NT2/D1 (cell line): Measurements from ENCODE around the gene SHC3.

Source experiments
- DNase-seq: peaks from one replicate; pipeline ENCODE4 v3.0.0-alpha.2; 2011; ENCODE audit warnings: low read depth, low spot score
- H3K27me3 ChIP-seq: 2 replicates; pipeline ENCODE4 v1.6.0; 2011; ENCODE audit warnings: mild to moderate bottlenecking; ENCODE audit not compliant: insufficient read length, insufficient read depth
- H3K36me3 ChIP-seq: 2 replicates; pipeline ENCODE4 v1.6.1; 2011; ENCODE audit warnings: mild to moderate bottlenecking, low read length, mixed read lengths; ENCODE audit not compliant: insufficient read depth, insufficient read length
- H3K4me1 ChIP-seq: 2 replicates; pipeline ENCODE4 v1.5.1; 2011; ENCODE audit not compliant: insufficient read depth, insufficient read length
- H3K4me3 ChIP-seq: 2 replicates; pipeline ENCODE4 v1.5.1; 2011; ENCODE audit warnings: low read depth; ENCODE audit not compliant: insufficient read length
- H3K9ac ChIP-seq: 2 replicates; pipeline ENCODE4 v1.6.0; 2011; ENCODE audit warnings: low read depth; ENCODE audit not compliant: insufficient read length
- H3K9me3 ChIP-seq: 2 replicates; pipeline ENCODE4 v1.5.1; 2011; ENCODE audit warnings: mild to moderate bottlenecking, low read length; ENCODE audit not compliant: insufficient read depth
- SUZ12 ChIP-seq: IDR thresholded peaks from 2 replicates; pipeline ENCODE4 v1.6.1; 2011; ENCODE audit not compliant: insufficient read length, insufficient read depth; ENCODE audit errors: extremely low read depth
- YY1 ChIP-seq: IDR thresholded peaks from 2 replicates; pipeline ENCODE4 v1.6.1; 2011; ENCODE audit not compliant: insufficient read length, insufficient read depth
- ZNF274 ChIP-seq: IDR thresholded peaks from 2 replicates; pipeline ENCODE4 v1.6.1; 2011; ENCODE audit warnings: mild to moderate bottlenecking, low read depth, low read length

SHC3 gene

DNA sequence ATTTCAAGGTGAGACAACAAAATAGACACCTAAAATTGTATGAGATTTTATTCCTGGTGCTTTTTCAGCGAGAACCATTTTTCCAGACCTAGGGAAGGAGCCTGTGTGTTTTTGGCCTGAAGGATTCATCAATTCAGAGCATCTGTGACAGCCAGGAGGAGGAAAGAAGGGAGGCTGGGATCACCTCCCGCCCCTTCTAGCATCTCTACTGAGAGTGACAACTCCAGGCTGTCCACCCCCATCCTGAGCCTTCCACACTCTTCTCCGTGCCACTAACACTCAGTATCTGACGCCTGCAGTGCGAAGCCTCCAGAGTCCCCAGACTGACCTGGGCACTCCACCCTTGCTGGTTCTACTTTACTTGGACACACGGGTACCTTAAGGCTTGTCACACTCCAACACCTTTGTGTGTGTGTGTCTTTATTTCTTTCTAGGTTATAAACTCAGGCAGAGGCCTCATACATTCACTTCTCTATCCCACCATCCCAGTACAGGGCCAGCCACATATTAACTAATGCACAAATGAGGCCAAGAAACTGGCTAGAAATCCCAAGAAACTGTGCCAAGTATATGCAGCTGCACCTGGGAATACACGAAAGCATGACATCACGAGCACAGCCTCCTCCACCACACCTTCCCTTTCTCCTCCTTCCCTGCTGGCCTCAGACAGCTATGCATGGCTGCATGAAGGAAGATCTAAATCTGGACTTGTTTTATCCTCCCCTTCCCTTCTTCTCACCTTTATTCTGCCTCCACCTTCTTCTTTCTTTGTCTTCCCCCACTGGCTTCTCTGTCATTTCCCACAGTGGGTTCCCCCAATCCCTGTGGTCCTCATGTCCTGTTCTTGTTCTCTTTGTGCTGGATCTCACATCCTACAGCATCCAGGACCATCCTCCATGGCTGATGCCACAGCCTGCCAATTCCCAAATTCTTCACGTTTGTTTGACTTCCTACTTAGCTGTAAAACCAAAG, 171.3 kb downstream of the SHC3 start:
- Histone ChIP-seq H3K27me3 (no peaks in the 10 kb centered on the region), H3K9me3 (no peaks in the 10 kb centered on the region), H3K36me3 (peaks cover 24% of the 10 kb centered on the region), H3K4me1 (peaks cover 6% of the 10 kb centered on the region), H3K9ac (no peak overlapping the region), H3K4me3 (no peak overlapping the region)
- no peak for TF ChIP-seq YY1
- TF ChIP-seq SUZ12, result no peak
- no peak for TF ChIP-seq ZNF274
- DNase-seq, result no peak

DNA sequence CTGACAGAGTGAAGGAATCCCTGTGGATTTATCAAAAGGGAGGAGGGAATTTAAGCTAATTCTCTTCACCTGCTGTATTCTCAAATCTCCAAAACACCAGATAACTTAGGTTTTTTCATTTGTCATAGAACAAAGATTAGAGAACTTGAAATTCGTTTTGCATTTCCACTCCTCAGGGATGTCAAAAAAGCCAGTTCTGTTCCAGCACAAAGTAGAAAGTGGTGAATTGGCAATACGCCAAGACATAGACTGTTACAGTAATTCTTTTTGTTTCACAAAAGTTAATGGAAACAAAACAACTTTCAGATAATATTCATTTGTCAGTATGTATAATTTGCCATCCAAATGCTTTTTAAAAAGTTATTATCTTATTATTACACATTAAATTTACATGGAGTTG, 172.4 kb downstream of the SHC3 start:
- DNase-seq, result no peak
- H3K9me3 ChIP-seq, result no peaks in the 10 kb centered on the region
- no peak overlapping the region for H3K4me3 ChIP-seq
- TF ChIP-seq SUZ12 (no peak), ZNF274 (no peak), YY1 (no peak)
- no peaks in the 10 kb centered on the region for H3K27me3 ChIP-seq
- peaks cover 34% of the 10 kb centered on the region for H3K36me3 ChIP-seq
- no peak overlapping the region for H3K9ac ChIP-seq
- peaks cover 3% of the 10 kb centered on the region for H3K4me1 ChIP-seq

DNA sequence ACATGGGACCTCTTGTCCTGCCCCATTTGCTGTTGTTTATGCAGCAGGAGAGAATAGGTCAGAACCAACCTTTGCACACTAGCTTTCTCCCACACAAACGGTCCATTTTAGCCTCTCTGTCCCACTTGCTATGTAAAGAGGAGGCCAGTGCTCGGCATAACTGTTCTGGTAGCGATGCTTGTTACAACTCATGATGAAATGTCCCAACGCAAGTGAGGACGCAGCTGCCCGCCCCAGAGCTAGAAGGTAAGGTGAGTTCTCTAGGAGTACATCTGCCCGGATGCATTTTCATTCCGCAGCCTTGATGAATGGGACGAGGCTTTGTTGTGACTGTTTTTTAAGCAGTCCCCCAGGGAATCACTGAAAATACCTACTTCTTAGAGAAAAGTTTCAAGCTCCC, 173.3 kb downstream of the SHC3 start:
- no peaks in the 10 kb centered on the region for H3K27me3 ChIP-seq
- H3K4me3 ChIP-seq, result no peak overlapping the region
- no peak overlapping the region for H3K9ac ChIP-seq
- H3K9me3 ChIP-seq, result no peaks in the 10 kb centered on the region
- peaks cover 35% of the 10 kb centered on the region for H3K36me3 ChIP-seq
- TF ChIP-seq YY1 (no peak), SUZ12 (no peak), ZNF274 (no peak)
- DNase-seq, result no peak
- peaks cover 2% of the 10 kb centered on the region for H3K4me1 ChIP-seq

DNA sequence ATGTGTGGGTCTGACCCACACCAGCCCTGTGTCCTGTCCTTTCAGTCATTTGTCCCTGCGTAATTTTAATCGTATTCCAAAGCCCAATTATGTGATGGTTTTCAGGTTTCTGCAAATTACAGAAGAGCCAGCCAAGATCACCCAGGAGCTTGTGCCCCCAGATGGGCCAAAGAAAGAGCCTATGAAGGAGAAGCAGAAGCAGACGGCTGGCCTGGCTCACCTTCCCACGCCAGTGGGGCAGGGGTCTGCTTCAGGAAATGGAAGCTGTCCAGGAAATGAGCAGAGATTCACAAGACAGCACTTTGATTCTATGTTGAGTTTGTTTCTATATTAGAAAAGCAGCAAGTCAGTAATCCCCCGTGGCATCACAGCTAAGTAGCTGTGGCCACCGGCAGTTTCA, 175.6 kb downstream of the SHC3 start:
- no peak overlapping the region for H3K9ac ChIP-seq
- H3K36me3 ChIP-seq, result peaks cover 38% of the 10 kb centered on the region
- H3K9me3 ChIP-seq, result no peaks in the 10 kb centered on the region
- no peaks in the 10 kb centered on the region for H3K27me3 ChIP-seq
- no peak for TF ChIP-seq ZNF274
- TF ChIP-seq SUZ12, result no peak
- no peak for TF ChIP-seq YY1
- DNase-seq, result no peak
- H3K4me1 ChIP-seq, result peaks cover 4% of the 10 kb centered on the region
- no peak overlapping the region for H3K4me3 ChIP-seq

DNA sequence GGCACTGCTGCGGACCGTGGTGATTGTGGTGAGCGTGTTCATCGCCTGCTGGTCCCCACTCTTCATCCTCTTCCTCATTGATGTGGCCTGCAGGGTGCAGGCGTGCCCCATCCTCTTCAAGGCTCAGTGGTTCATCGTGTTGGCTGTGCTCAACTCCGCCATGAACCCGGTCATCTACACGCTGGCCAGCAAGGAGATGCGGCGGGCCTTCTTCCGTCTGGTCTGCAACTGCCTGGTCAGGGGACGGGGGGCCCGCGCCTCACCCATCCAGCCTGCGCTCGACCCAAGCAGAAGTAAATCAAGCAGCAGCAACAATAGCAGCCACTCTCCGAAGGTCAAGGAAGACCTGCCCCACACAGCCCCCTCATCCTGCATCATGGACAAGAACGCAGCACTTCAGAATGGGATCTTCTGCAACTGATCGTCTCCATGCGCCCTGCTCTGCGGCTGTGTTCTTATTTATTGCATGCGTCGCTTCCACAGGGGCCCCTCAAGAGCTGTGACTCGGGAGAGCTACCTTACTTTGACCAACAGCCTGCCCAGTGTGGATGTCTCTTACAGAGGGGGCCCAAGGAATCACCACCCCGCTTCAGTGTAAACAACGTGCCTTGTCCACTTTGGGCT, 176.6 kb downstream of the SHC3 start:
- Histone ChIP-seq H3K9me3 (no peaks in the 10 kb centered on the region), H3K27me3 (no peaks in the 10 kb centered on the region), H3K36me3 (peaks cover 47% of the 10 kb centered on the region), H3K4me3 (no peak overlapping the region), H3K9ac (no peak overlapping the region), H3K4me1 (peaks cover 4% of the 10 kb centered on the region)
- TF ChIP-seq YY1, result no peak
- TF ChIP-seq ZNF274, result no peak
- no peak for TF ChIP-seq SUZ12
- DNase-seq, result no peak

DNA sequence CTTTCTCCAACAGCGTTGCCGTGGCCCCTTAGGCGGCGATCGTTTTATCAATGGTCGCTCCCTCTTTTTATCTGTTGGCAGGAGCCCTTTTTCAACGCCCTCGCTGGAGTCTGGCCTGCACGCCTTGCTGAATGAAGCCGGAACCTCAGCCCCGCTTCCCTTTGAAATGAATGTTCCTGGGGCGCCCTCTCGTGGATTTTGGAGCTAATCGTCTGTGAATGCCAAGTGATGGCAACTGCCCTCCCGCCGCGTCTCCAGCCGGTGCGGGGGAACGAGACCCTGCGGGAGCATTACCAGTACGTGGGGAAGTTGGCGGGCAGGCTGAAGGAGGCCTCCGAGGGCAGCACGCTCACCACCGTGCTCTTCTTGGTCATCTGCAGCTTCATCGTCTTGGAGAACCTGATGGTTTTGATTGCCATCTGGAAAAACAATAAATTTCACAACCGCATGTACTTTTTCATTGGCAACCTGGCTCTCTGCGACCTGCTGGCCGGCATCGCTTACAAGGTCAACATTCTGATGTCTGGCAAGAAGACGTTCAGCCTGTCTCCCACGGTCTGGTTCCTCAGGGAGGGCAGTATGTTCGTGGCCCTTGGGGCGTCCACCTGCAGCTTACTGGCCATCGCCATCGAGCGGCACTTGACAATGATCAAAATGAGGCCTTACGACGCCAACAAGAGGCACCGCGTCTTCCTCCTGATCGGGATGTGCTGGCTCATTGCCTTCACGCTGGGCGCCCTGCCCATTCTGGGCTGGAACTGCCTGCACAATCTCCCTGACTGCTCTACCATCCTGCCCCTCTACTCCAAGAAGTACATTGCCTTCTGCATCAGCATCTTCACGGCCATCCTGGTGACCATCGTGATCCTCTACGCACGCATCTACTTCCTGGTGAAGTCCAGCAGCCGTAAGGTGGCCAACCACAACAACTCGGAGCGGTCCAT, 177.4 kb downstream of the SHC3 start:
- Histone ChIP-seq H3K36me3 (peaks cover 55% of the 10 kb centered on the region), H3K9ac (no peak overlapping the region), H3K4me3 (no peak overlapping the region), H3K9me3 (no peaks in the 10 kb centered on the region), H3K4me1 (peaks cover 4% of the 10 kb centered on the region), H3K27me3 (no peaks in the 10 kb centered on the region)
- DNase-seq, result peak; percentile 86
- TF ChIP-seq YY1 (no peak), ZNF274 (no peak), SUZ12 (no peak)

DNA sequence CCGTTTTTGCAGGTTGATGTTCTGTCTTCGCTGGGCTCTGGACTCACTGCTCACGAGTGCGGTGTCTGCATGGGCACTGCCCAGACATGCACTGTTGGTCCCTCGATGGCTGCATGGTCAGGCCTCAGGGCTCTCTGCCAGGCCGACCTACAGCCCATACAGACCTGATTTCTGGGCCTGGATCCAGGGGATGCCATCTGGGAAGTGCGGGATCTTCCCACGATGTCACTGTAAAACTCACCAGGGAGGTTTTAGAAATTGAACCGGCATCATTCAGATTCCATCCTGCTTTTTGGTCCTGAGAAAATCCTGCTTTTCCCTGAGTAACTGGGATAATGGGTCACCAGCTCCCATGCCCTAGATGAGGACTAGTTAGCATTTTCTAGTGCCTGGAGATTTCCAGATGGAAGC, 178.2 kb downstream of the SHC3 start:
- H3K9me3 ChIP-seq, result no peaks in the 10 kb centered on the region
- TF ChIP-seq SUZ12 (no peak), YY1 (no peak), ZNF274 (no peak)
- peaks cover 4% of the 10 kb centered on the region for H3K4me1 ChIP-seq
- H3K4me3 ChIP-seq, result no peak overlapping the region
- no peak overlapping the region for H3K9ac ChIP-seq
- DNase-seq, result no peak
- no peaks in the 10 kb centered on the region for H3K27me3 ChIP-seq
- peaks cover 61% of the 10 kb centered on the region for H3K36me3 ChIP-seq
